ENCODE results near the gene OSBP2. TPM values are rescaled to one million over a fixed set of nuclear protein-coding genes. Genes with fewer than 3 reads are reported as not detected.

The OSBP2 gene
- total and polyA plus RNA-seq, 10 of the 15 experiments (the other 5 are each of a cell fraction or from before 2014, with no cell fraction given): 0.11 to 7.7 (median 3.6) TPM

- SMC1A ChIA-PET (ENCODE audit: uncharacterized antibody, unreplicated experiment): interaction anchor here (0.9 to 1.2 kb wide), 2 partner anchors 15 to 33 kb away, joined by 4 read pairs; no protein-coding TSS in a partner anchor
- no peaks in the 10 kb centered on the region for H3K27me3 ChIP-seq (replicated peaks in 1 of 2; ENCODE audit: control insufficient read depth in 2 of 2, insufficient read depth in 2 of 2, low read length in 1 of 2)
- H3K27ac ChIP-seq (ENCODE audit: control insufficient read depth, insufficient read depth): no peak overlapping the region
- no peaks in the 10 kb centered on the region for H3K4me1 ChIP-seq (ENCODE audit: control insufficient read depth, insufficient read depth, low read length)
- no peak overlapping the region for H3K4me3 ChIP-seq
- H4K20me1 ChIP-seq (ENCODE audit: control insufficient read depth, insufficient read depth): no peaks in the 10 kb centered on the region
- no peaks in the 10 kb centered on the region for H3K36me3 ChIP-seq (ENCODE audit: control insufficient read depth in 2 of 2, insufficient read depth in 2 of 2, low read length in 1 of 2)
- no peak overlapping the region for H3K9ac ChIP-seq (ENCODE audit: control insufficient read depth, insufficient read depth, low read length)
- FAIRE-seq (no peak), DNase-seq (ENCODE audit: low read depth, low spot score) (no peak), ATAC-seq (no peak)
- CTCF ChIA-PET: interaction anchor here (0.7 kb wide), 1 partner anchor 10 kb away, joined by 3 read pairs; no protein-coding TSS in a partner anchor
- POLR2A ChIA-PET: no interaction called here
- no peaks in the 10 kb centered on the region for H3K9me3 ChIP-seq (replicated peaks; ENCODE audit: control insufficient read depth, insufficient read depth, low read length)
- no TSS peak for BruUV-seq (replicated peaks)
- in situ Hi-C loops (cut with MboI): no loop called here
- no peaks in the 10 kb centered on the region for H3K79me2 ChIP-seq (ENCODE audit: control insufficient read depth, insufficient read depth, low read length)
- no peak overlapping the region for H2AFZ ChIP-seq (ENCODE audit: control insufficient read depth, low read depth, low read length)
- intact Hi-C loops (cut with micrococcal nuclease; ENCODE audit: unreplicated experiment): no loop called here
- 61% methylated on average over 4 of the region's 4 CpGs for WGBS (ENCODE audit: insufficient coverage, insufficient replicate concordance, low lambda C conversion rate, missing lambda C conversion rate)
- RAD21 ChIA-PET (ENCODE audit: unreplicated experiment): no interaction called here
- H3K4me2 ChIP-seq (ENCODE audit: control insufficient read depth, insufficient read depth): no peak overlapping the region
- TF ChIP-seq CUX1 (IDR thresholded peaks at IDR 0.05; ENCODE audit: insufficient replicate concordance, low read depth, low read length): no peak
- TF ChIP-seq RBBP5 (conservative IDR thresholded peaks at IDR 0.05): no peak
- TF ChIP-seq ZBTB40 (IDR thresholded peaks at IDR 0.05; ENCODE audit: borderline replicate concordance): no peak
- TF ChIP-seq HDGF (IDR thresholded peaks at IDR 0.05): no peak
- no peak for TF ChIP-seq BCLAF1 (IDR thresholded peaks at IDR 0.05)
- no peak for TF ChIP-seq ESRRA (IDR thresholded peaks at IDR 0.05; ENCODE audit: low read length)
- no peak for TF ChIP-seq CEBPZ (IDR thresholded peaks at IDR 0.05; ENCODE audit: low read depth, low read length)
Measured at GRCh38 chr22:30721741-30722140, 27.1 kb downstream of the OSBP2 start.
